ENCODE results near the gene DDX46.

DNA sequence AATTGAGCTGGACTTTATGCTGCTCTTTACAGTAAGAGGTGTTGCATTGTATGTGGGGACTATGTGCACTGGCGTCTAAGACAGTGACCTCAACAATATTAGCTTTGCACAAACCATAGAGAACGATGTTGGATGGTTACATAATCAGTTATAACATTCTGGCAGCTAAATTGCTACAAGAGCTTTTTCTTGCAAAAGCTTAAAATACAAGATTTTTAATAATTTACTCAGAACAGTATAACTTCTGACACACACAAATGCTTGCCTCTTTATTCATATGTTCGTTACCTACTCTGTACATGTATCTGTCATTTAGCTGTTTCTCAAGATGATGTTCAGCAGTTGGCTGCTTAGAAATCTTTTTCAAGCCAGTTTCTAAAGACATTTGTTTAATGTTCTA lies 98.8 kb downstream of the DDX46 start:
- no peak for TF ChIP-seq POLR2A (IDR thresholded peaks at IDR 0.05; ENCODE audit: borderline replicate concordance, extremely low read depth, insufficient read depth, insufficient read length)
- no peak for TF ChIP-seq SIN3A (IDR thresholded peaks at IDR 0.05; ENCODE audit: low read depth)

Measured in HCT116 (cell line).